Measurements from ENCODE around the gene TTLL13. TPM values are rescaled to one million over a fixed set of nuclear protein-coding genes. Genes with fewer than 3 reads are reported as not detected.
"Not testable (repeated sequence)": the region's sequence is repeated elsewhere in the genome, so short reads cannot be mapped to it uniquely, and the experiment has no call there.

TTLL13 gene
- total and polyA plus RNA-seq, 12 donors: 0.09 to 0.78 (median 0.24) TPM; not detected in 4

DNA sequence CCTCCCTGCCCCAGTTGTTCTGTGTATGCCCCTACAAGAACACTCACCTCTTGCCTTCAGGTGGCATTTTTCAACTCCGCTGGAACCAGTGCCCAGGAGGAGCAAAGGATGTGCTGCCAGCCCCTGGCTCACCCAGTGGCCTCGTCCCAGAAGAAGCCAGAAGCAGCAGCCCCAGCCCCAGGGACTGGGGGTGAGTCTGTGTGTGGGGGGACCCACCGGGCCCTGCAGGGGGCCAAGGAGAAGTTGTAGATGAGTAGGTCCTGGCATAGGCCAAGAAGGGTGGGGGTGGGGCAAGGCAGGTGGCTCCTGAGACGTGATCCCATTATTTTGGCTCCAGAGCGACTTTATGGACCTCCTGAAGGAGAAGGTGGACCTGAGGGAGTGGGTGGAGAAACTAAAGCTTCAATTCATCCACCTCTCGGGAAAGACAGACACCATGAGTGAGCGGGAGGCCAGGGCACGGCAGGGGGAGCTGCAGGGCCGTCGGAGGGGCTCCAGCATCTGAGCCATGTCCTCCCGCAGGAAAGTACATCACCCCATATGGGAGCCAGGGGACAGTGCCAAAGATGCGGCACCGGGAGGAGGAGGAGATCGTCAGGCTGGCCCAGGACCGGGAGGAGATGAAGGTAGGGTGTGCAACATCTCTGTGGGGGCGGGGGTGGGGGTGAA is 45.4 kb downstream of the TTLL13 start:
- H3K36me3 ChIP-seq: no peaks in the 10 kb centered on the region
- peaks cover 0 to 7% (median 0%) of the 10 kb centered on the region in 11 donors for H3K9me3 ChIP-seq
- DNase-seq: no peak
- TF ChIP-seq, protein P1, sequence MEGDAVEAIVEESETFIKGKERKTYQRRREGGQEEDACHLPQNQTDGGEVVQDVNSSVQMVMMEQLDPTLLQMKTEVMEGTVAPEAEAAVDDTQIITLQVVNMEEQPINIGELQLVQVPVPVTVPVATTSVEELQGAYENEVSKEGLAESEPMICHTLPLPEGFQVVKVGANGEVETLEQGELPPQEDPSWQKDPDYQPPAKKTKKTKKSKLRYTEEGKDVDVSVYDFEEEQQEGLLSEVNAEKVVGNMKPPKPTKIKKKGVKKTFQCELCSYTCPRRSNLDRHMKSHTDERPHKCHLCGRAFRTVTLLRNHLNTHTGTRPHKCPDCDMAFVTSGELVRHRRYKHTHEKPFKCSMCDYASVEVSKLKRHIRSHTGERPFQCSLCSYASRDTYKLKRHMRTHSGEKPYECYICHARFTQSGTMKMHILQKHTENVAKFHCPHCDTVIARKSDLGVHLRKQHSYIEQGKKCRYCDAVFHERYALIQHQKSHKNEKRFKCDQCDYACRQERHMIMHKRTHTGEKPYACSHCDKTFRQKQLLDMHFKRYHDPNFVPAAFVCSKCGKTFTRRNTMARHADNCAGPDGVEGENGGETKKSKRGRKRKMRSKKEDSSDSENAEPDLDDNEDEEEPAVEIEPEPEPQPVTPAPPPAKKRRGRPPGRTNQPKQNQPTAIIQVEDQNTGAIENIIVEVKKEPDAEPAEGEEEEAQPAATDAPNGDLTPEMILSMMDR (IDR thresholded peaks at IDR 0.05): peak in 1 of 9 donors; percentile 29
- peaks cover 0 to 13% (median 0%) of the 10 kb centered on the region in 9 donors for H3K4me1 ChIP-seq
- ATAC-seq: peak in 4 of 8 donors; percentile 15 to 72 (median 32)
- peak overlapping the region in 1 of 10 donors; percentile 11 for H3K4me3 ChIP-seq
- 63 to 64% methylated on average over 16 of the region's 16 CpGs for WGBS, 2 donors
- no peaks in the 10 kb centered on the region for H3K27me3 ChIP-seq
- H3K27ac ChIP-seq: no peak overlapping the region
- intact Hi-C loops (cut with DNase I): no loop called here

DNA sequence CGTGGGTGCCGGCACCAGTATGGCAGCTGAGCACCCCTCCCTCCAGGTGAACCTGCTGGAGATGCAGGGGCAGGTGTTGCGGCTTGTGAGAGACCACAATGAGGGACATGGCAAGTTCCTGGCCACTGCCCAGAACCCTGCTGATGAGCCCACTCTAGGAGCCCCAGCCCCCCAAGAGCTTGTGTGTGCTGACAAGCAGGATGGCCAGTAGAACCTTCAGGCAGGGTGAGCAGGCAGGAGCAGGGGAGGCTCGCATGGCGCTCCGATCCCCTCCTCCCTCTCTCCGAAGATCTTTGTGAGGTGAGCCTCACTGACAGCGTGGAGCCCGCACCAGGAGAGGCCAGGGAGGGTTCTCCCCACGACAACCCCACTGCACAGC is 45.9 kb downstream of the TTLL13 start:
- TF ChIP-seq, protein P1 (IDR thresholded peaks at IDR 0.05): no peak
- ATAC-seq (peak in 5 of 8 donors; percentile 18 to 65 (median 41)), DNase-seq (no peak)
- Histone ChIP-seq H3K27ac (no peak overlapping the region), H3K9me3 (peaks cover 0 to 7% (median 0%) of the 10 kb centered on the region in 11 donors), H3K27me3 (no peaks in the 10 kb centered on the region), H3K4me1 (peaks cover 0 to 13% (median 0%) of the 10 kb centered on the region in 9 donors), H3K4me3 (peak overlapping the region in 2 of 10 donors; percentile 11), H3K36me3 (no peaks in the 10 kb centered on the region)
- WGBS, 2 donors: 42 to 56% methylated on average over 10 of the region's 10 CpGs
- intact Hi-C loops (cut with DNase I): no loop called here

DNA sequence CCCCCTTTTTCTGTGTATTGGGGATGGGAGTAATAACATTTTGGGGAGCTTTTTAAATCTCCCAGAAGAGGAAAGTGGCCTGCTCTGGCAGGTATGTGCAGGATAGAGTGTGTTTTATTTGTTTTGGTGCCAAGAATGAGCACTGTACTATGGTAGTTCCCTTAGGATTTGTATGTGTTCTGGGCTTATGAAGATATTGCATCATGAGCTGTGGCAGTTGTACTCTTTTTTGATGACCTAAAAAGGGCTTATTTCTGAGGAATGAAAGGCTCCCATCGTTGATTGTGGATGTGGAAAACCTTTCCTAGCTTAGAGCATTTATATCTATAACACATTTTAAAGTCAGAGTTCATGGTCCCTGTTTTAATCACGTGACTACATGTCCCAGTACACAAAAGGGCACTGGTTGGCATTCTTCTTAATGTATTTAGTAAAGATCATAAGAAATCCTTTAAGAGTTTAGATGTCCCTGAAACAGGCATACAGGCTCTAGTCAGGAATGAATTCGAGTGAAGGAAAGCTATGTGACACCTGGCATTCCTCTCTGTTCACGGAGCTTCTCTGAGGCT is 47.0 kb downstream of the TTLL13 start:
- H3K4me3 ChIP-seq; H3K9me3 ChIP-seq; intact Hi-C loops (cut with DNase I); H3K36me3 ChIP-seq; H3K27ac ChIP-seq; H3K27me3 ChIP-seq; ATAC-seq; DNase-seq: not testable (repeated sequence)
- peaks cover 0 to 19% (median 3%) of the 10 kb centered on the region in 9 donors for H3K4me1 ChIP-seq
- 64 to 75% methylated on average over 4 of the region's 4 CpGs for WGBS, 2 donors

DNA sequence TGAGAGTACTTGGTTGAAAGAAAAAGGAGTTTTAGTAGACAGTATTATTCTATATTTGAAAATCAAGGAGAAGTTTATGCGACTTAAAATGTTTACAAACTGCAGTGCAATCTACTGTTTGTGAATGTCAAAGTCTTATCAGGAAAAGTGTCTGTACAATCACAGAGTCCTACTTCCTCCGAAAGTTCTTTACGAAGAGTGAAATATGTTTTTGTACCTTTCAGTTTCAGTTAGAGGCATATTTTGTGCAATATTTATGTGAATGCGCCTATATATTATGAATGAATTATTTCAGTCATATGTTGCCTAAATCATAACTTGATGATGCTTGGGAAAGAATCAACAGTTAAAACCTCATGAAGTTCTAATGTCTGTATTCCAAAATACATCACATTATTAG is 47.7 kb downstream of the TTLL13 start:
- ATAC-seq (no peak), DNase-seq (no peak)
- Histone ChIP-seq H3K27ac (no peak overlapping the region), H3K27me3 (no peaks in the 10 kb centered on the region), H3K9me3 (peaks cover 0 to 7% (median 0%) of the 10 kb centered on the region in 11 donors), H3K4me3 (no peak overlapping the region), H3K4me1 (peaks cover 0 to 21% (median 6%) of the 10 kb centered on the region in 9 donors), H3K36me3 (no peaks in the 10 kb centered on the region)
- TF ChIP-seq, protein P1 (IDR thresholded peaks at IDR 0.05): no peak
- WGBS, 2 donors: 90 to 91% methylated on average over 4 of the region's 4 CpGs
- intact Hi-C loops (cut with DNase I): no loop called here

DNA sequence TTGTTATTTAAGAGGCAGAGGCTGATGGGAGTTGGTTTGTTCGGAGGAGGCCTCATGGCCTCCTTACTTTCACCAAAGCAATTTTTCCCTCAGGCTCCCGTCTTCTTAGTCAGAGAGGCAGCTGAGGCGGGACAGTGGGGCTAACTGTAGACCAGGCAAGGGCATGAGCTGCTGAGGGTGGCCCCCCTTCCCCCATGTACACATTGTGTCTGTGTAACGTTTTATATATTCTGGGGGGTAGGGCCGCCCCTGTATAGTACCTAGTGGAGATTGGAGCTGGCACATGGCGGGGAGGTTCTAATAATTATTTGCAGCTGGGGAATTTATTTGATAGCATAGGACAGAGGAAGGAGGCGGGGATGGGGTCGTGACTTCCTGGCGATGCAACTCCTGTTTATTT is 51.2 kb downstream of the TTLL13 start:
- 86 to 88% methylated on average over 9 of the region's 9 CpGs for WGBS, 2 donors
- Histone ChIP-seq H3K9me3 (peaks cover 0 to 7% (median 0%) of the 10 kb centered on the region in 11 donors), H3K27ac (no peak overlapping the region), H3K4me3 (no peak overlapping the region), H3K4me1 (peaks cover 0 to 16% (median 7%) of the 10 kb centered on the region in 9 donors), H3K36me3 (no peaks in the 10 kb centered on the region), H3K27me3 (no peaks in the 10 kb centered on the region)
- intact Hi-C loops (cut with DNase I): no loop called here
- DNase-seq (no peak), ATAC-seq (peak in 1 of 8 donors; percentile 72)
- TF ChIP-seq, protein P1 (IDR thresholded peaks at IDR 0.05): no peak

Data from heart right ventricle (tissue), 16 donors.